Stimulated activated CD4-positive, alpha-beta T cell treated with anti-CD3 and anti-CD28 coated beads, TNF-alpha, amount 100 ng/mL, for 4 hours (primary cell): Measurements from ENCODE around the gene RCE1.

Source experiments
- DNase-seq, 3 experiments: peaks; one replicate each; pipeline ENCODE4 v3.0.0-alpha.2; 2020; ENCODE audit warnings: low read depth in 3 of 3

The RCE1 gene

DNA sequence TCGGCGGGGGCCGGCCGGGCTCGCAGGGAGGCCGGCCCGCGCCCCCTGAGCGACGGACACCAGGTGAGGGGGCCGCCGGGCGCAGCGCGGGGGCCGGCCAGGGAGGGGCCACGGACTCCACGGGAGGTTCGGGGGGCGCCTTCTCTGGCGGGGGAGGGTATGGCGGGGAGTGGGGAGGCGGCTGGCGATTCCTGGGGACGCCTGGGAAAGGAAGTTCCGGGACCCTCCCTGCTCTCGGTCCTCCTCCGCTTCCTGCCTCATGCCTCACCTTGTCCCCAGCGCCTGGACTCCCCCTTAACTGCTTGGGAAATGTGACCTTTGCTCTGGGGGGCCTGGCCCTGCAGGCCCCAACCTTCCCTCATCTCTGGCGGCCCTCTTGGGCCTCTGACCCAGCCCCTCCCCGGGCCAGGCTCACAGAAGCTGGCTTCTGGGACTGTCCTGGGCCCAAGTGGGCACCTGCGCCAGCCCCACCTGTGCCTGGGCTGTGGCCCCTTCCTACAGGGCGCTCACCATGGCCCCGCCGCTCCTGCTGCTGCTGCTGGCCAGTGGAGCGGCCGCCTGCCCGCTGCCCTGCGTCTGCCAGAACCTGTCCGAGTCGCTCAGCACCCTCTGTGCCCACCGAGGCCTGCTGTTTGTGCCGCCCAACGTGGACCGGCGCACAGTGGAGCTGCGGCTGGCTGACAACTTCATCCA, 14.1 kb downstream of the RCE1 start:
- DNase-seq, result no peak

DNA sequence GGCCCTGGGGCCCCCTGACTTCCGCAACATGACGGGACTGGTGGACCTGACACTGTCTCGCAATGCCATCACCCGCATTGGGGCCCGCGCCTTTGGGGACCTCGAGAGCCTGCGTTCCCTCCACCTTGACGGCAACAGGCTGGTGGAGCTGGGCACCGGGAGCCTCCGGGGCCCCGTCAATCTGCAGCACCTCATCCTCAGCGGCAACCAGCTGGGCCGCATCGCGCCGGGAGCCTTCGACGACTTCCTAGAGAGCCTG, 14.6 kb downstream of the RCE1 start:
- no peak for DNase-seq

DNA sequence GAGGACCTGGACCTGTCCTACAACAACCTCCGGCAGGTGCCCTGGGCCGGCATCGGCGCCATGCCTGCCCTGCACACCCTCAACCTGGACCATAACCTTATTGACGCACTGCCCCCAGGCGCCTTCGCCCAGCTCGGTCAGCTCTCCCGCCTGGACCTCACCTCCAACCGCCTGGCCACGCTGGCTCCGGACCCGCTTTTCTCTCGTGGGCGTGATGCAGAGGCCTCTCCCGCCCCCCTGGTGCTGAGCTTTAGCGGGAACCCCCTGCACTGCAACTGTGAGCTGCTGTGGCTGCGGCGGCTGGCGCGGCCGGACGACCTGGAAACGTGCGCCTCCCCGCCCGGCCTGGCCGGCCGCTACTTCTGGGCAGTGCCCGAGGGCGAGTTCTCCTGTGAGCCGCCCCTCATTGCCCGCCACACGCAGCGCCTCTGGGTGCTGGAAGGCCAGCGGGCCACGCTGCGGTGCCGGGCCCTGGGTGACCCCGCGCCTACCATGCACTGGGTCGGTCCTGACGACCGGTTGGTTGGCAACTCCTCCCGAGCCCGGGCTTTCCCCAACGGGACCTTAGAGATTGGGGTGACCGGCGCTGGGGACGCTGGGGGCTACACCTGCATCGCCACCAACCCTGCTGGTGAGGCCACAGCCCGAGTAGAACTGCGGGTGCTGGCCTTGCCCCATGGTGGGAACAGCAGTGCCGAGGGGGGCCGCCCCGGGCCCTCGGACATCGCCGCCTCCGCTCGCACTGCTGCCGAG, 15.1 kb downstream of the RCE1 start:
- DNase-seq, result no peak

DNA sequence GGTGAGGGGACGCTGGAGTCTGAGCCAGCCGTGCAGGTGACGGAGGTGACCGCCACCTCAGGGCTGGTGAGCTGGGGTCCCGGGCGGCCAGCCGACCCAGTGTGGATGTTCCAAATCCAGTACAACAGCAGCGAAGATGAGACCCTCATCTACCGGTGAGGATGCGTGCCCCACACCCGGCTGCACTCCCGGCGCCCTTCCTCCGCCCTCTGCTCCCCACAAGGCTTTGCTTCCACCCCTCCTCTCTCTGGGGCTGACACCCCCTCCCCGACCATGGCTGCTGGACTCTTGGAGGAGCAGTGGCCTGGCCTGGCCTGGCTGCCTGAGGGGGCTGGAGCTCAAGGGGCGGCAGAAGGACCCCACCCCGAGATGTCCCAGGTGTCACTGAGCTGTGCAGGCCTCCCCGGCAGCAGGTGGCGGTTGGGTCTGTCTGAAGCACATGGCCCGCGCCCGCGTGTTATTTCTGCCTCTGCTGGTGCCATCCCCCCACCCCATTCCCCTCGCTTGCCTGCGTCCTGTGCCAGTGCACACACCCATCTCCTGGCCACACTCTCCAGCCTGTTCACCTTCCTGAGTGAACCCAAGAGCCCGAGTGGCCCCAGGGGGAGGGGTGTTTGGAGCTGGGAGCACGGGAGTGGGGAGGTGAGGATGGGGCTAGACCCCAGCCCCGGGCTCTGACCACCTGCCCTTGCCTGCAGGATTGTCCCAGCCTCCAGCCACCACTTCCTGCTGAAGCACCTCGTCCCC, 15.9 kb downstream of the RCE1 start:
- no peak for DNase-seq

DNA sequence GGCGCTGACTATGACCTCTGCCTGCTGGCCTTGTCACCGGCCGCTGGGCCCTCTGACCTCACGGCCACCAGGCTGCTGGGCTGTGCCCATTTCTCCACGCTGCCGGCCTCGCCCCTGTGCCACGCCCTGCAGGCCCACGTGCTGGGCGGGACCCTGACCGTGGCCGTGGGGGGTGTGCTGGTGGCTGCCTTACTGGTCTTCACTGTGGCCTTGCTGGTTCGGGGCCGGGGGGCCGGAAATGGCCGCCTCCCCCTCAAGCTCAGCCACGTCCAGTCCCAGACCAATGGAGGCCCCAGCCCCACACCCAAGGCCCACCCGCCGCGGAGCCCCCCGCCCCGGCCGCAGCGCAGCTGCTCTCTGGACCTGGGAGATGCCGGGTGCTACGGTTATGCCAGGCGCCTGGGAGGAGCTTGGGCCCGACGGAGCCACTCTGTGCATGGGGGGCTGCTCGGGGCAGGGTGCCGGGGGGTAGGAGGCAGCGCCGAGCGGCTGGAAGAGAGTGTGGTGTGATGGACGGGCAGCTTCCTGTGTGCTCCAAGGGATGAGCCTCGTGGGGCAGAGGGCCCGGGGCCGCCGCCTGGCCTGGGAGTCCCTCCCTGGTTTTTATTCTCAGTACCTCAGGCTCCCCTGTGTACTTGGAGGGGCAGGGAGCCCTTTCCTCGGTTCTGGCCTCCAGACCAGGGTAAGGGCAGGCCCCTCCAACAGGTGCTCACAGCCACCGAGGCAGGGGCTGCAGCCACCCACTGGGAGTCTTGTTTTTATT, 16.6 kb downstream of the RCE1 start:
- DNase-seq, result no peak

DNA sequence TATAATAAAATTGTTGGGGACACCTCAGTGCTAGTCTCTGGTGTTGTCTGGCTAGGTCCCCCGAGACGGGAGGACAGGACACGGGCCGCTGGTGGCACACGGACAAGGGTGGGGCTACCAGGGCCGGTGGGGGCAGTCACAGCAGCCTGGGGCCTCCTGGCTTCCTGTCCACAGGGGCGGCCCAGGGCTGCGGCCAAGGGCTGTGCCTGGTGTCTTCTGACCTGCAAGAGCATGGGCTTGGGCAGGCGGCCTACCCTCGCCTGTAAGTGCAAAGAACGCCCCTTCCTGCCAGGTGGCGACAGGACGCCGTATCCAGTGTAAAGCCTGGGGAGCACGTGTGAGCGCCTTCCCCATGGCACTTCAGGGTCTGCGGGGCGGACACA, 17.2 kb downstream of the RCE1 start:
- no peak for DNase-seq

DNA sequence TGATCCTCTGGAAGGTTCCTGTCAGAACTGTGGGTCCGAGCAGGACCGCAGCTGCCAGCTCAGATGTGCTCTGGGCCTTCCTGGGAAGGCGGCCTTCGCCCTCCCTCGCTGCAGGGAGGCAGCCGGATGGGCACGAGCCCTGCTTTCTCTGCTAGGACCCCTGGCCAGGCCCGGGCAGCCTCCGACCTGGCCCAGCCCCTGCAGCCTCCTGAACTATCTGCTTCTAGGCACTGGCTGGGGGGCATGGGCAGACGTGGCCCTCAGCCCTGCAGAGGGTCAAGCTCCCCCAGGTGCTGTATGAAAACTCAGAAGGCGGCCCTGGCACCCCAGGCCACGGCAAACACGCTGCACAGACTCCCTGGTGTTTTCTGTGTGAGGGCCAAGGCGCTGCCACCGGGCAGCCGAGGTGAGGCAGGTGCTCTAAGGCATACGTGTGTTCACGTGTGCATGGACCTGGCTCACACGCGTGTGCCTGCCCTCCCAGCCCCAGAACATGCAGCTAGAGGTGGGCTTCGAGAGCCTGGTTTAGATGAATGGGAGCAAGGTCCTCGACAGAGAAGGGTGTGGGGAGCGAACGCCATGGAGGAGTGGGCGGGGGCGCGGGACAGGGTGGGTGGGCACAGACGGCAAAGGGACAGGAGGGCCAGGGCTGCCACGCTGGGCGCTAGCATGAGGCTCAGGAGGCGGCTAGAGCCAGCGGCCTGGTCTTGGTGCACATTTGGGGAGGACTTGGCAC, 18.0 kb downstream of the RCE1 start:
- DNase-seq, result no peak

DNA sequence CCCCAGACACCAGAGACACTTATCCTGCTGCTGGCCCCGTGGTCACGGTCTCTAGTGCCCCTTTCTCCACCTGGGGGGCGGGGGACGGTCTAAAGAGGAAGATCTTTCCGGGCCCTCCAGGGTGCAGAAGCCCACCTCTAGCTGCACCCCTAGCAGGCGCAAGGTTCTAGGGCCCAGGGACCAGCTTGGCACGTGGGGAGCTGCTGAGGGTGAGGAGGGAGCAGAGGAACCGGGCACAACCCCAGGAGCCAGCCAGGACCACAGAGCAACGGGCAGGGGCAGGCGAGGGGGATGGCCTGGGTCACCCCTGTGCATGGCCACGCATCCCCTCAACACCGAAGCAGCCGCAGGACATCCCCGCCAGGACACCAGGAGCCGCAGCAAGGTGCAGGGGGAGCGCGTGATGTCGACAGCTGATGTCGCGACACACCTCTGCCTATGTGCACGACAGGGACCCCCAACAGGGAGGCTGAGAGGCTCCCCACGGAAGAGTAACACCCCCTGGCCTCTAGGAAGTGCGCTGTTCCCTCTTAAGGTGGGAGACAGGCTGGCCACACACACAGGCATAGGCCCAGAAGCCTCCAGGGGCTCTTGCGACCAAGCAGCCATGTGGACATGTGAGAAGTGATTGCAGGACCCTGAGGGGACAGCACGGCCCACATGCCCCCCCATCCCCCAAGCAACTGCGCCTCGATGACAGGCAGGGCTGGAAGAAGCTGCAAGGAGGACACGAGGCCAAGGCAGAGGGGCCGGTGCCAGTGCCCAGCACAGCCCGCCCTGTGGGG, 18.7 kb downstream of the RCE1 start:
- DNase-seq, result no peak

DNA sequence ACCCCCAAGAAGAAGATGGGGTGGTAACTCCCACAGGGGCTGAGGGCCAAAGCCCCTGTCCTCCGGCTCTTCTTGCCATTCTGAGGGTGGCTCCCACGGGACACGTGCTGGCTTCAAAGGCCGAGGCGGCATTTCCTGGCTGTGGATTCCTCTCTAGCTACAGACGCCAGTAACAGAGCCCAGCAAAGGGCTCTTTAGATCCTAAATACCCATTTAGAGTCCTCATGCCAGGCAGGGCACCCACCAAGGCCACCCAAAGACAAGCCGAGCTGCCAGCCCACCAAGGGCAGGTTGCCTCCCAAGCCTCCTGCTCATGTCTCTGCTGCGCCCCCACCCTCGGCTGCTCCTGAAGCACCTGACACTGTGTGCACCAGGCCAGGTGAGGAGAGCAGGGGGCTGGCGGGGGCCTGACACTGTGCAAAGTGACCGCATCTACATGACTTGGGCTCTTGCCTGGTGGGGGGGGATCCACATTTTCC, 19.4 kb downstream of the RCE1 start:
- no peak for DNase-seq

DNA sequence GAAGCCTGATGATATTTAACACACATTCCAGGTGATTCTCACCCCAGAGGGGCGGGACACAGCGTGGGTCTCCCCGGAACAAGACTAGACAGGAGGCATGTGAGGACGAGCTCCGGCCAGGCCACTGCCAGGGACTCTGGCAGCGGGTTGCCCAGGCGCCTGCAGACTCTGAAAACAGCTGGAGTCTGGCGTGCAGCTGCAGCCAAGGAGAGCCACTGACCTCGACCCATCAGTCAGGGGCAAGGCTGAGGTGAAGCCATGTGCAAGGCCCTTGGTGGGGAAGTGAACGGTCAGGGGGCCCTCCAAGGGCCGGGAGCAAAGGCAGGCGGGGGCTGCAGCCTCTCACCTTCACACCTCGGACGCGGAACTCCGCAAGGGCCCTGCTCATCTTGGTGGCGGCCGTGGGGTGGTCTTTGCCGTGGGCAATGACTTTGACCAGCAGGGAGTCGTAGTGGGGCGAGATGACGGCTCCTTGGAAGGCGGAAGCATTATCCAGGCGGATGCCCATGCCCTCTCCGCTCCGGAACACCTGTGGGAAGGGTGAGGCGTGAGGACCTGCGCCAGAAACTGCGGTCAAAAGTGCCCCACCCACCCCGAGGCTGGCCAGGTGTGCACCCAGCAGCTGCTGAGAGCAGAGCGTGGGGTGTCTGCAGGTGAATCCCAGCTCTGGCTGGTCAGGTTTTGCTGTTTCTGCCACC, 20.3 kb downstream of the RCE1 start:
- no peak for DNase-seq

DNA sequence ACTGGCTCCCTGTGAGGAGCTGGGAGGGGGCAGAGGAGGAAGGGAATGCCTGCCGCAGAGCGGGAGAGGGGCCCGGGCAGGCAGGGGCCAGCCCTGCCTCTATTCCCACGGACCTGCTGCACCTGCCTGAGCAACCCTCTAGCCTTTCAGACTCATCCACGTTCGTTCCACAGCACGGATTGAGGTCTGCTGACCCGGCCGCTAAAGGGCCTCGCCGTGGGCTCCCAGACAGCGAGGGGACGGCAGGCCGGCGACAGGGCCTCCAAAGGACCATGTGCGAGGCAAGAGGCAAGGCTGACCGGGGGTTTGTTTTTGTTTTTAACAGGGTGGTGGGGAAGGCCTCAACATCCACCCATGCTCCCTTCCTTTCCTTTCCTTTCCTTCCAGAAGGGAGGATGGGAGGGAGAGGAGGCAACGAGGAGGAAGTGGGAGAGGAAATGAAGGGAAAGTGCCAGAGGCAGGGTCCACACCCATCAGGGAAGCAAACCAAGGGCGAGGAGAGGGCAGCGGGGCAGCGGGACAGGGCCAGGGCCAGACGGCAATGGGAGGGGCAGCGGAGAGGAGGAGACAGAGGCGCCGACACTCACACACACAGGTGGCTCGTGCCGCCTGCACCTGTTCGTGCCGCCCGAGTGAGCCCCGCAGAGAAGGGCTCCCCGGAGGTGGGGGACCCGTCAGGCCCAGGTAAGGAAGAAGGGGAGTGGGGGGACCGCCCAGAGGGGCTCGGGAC, 21.1 kb downstream of the RCE1 start:
- no peak for DNase-seq

DNA sequence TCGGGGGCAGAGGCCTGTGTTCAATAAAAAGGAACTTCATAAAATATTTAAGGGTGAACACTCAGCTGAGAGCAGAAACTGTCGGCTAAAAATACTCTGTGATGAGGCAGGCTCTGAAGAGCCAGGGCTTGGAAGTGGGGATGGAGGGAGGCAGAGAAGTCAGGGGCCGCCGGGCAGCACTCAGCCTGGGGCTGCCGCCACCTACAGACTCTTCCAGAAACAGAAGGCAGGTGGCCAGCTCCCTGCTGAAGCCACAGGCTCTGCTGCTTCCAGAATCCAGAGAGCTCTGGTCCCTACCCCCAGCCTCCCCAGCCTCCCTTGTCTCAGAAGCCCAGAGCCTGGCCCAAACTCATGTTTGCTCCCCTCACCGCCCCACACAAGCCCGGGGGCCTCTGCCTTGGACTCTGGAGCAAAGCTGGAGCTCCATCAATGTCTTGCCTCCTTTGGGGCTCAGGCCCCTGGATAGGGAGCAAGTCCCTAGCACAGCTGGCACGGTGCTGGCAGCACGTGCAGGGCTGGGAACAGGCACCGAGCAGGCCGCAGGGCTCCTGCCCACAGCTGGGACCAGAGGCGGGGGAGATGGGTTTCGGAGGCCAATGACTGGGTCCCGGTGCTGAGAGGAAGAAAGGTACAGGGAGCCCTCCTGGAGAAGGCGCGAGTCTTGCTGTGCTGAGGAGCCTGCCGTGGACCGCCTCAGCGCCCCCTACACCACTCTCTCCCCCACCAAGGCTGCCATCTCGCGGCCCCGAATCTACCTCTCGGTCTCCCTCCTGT, 21.9 kb downstream of the RCE1 start:
- DNase-seq, result no peak

DNA sequence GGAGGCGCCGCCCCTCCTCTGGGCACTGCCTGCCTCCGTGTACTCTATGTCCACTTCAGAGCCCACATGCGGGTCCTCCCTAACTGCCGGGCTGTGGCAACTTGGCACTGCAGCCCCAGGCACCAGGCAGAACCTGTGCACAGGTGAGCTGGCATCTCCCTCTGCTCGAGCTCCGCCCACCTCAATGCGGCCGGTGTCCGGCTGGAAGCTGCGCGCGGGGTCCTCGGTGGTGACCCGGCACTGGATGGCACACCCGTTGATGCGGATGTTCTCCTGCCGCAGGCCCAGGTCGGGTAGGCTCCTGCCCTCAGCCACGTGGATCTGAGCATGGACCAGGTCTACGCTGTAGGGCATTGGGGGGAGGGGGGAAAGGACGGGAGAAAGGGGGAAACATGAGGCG, 22.8 kb downstream of the RCE1 start:
- DNase-seq, result no peak

DNA sequence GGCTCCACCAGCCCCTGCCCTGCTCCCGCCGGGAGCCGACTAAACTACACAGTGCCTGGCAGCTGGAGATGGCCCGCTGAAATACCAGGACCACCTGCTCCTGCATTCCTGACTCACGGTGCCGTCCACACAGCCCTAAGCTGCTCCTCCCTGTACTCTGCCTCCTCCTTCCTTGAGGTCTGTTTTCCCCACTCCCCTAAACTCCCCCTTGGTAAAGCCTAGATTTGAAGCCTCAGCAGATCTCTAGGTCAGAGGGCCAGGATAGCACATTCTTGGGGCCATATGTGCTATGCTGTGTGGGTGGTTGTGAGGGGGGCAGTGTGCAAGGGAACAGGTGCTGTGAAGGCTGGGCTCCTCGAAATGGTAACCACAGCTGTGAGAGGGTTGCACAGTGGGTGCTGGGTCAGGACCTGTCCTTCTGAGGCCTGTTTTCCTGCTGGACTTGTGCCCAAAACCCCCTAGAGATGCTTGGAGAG, 23.3 kb downstream of the RCE1 start:
- no peak for DNase-seq

DNA sequence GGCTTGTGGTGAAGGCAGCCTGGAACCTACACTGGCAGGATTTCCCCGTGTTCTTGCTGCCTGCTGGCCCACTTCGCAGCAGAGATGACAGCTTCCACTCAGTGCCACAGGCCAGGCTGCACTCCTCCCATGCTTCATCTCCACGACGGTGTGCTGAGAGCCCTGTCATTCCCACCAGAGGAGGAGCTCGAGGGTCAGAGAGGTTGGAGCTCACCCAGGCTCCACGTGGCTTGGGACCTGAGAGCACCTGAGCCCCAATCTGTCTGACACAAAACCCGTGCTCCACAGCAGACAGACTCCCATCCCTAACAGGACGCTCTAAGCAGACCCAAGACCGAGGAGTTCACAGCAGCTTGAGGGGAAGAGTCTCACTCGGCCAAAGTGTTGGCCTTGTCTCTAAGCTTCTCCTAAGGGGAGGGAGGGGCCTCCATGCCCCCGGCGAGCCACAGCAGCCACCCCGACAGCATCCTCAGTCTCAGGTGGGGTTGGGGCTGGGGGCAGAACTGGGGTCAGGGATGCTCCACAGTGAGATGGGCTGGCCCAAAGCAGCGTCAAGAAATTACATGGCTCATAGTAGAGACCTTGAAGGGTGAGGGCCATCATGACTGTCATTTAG, 24.3 kb downstream of the RCE1 start:
- no peak for DNase-seq

DNA sequence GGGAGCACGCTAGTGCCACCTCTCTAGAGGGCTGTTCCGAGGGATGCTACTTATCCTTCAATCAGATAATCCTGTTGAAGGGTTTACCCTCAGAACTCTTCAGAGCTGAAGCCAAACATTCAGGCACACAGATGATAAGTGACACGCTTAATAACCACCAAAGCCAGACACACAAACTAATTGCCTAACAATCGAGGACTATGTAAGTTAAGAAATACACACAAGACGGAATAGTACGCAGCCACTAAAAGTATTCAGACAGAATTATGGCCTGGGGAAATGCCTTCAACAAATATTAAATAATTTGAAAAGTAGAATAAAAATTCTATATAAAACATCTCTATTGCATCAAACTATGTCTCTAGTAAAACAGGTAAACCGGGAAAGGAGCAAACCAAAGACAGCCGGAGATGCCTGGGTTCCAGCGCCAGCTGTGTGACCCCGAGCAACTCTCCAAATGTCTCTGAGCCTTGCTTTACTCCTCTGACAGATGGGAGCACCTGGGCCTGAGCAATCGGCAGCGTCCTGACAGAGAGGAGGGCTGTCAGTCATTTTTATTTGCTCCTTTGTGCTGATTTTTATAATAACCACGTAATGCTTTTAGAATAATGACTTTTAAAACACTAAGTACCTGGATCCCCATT, 25.0 kb downstream of the RCE1 start:
- DNase-seq, result no peak

DNA sequence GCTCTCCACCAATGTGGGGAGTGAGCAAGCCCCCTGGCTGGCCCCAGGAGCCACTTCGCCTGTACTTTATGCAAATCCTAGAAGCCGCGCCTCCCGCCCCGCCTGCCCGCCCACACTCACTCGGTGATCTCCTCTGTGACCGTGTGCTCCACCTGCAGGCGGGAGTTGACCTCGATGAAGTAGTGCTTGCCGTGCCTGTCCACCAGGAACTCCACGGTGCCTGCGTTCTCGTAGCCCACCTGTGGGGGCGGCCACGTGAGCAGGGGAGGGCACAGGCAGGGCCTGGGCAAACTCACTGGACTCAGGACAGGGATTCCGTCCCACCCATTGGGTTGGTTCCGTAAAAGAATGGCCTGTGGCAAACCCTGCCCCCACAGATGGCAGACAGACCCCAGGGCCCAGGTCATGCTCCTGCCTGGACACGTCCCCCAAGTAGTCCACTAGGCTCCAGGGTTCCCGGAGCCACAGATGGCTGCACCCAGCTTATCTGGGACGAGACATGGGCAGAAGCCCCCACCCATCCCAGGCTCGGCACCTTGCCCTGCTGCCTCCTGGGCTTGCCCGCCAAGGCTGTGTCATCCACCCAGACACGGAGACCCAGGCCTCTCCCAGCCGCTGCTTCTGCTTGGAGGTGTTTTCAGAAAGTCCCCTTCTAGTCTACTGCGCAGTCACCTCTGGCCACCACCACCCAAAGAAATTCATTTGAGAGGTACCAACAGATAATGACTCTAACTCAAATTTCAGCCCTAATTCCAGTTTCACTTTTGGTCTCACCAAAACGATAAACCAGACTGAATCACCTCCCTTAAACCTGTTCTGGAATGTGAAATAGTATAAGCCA, 25.7 kb downstream of the RCE1 start:
- peak; percentile 56 to 71 (median 67) for DNase-seq
